ENCODE measurements around the gene RORB.

GRCh38 chr9:74554751-74555419 is 57.8 kb downstream of the RORB start:
- TF ChIP-seq POLR2A (IDR thresholded peaks at IDR 0.05) (no peak), POLR2AphosphoS5 (IDR thresholded peaks at IDR 0.05) (no peak), CTCF (IDR thresholded peaks at IDR 0.05) (no peak), EP300 (IDR thresholded peaks at IDR 0.05) (no peak)

Data from gastroesophageal sphincter (tissue), 3 donors.